Thymus (tissue), 14 donors: ENCODE data around the gene PDLIM5. TPM values are rescaled to one million over a fixed set of nuclear protein-coding genes. Genes with fewer than 3 reads are reported as not detected.
"Not testable (repeated sequence)": the region's sequence is repeated elsewhere in the genome, so short reads cannot be mapped to it uniquely, and the experiment has no call there.

Experiments
- DNase-seq, 9 donors: peaks; one replicate each; pipeline ENCODE4 v3.0.0-alpha.2; 2013; ENCODE audit warnings: low spot score in 9 of 9, low read depth in 6 of 9, missing footprints in 1 of 9
- H3K27ac ChIP-seq, 2 donors: one replicate each; pipeline ENCODE4 v1.5.1; 2013; ENCODE audit warnings: control low read depth in 1 of 2, low read depth in 1 of 2, low read length in 1 of 2, mild to moderate bottlenecking in 1 of 2, moderate library complexity in 1 of 2
- H3K27me3 ChIP-seq, 2 donors: one replicate each; pipeline ENCODE4 v1.5.1; 2013; ENCODE audit warnings: low read length in 1 of 2; ENCODE audit not compliant: control insufficient read depth in 2 of 2, insufficient read depth in 1 of 2
- H3K36me3 ChIP-seq, 2 donors: one replicate each; pipeline ENCODE4 v1.5.1; 2013; ENCODE audit warnings: low read length in 1 of 2, mild to moderate bottlenecking in 1 of 2, moderate library complexity in 1 of 2; ENCODE audit not compliant: control insufficient read depth in 2 of 2, insufficient read depth in 2 of 2
- H3K4me1 ChIP-seq, 2 donors: one replicate each; pipeline ENCODE4 v1.5.1; 2013; ENCODE audit warnings: low read length in 2 of 2; ENCODE audit not compliant: control insufficient read depth in 2 of 2, insufficient read depth in 2 of 2
- H3K4me3 ChIP-seq, 2 donors: one replicate each; pipeline ENCODE4 v1.5.1; 2013; ENCODE audit warnings: low read length in 2 of 2, control low read depth in 1 of 2, mild to moderate bottlenecking in 1 of 2
- H3K9me3 ChIP-seq, 2 donors: one replicate each; pipeline ENCODE4 v1.5.1; 2013; ENCODE audit warnings: low read length in 1 of 2, mild to moderate bottlenecking in 1 of 2; ENCODE audit not compliant: control insufficient read depth in 2 of 2, insufficient read depth in 1 of 2
- WGBS: extraction: QIAGEN DNeasy Blood & Tissue Kit; methylation state at CpG from one replicate; pipeline ENCODE4 v1.1.7; 2013; 5-methylcytosine and 5-hydroxymethylcytosine counted together
- long read RNA-seq, 10 donors: transcript quantifications; one replicate each; lab custom pipeline, GENCODE V29; 2026
- polyA plus RNA-seq: library from polyadenylated mRNA; stranded (reverse); fragments of 200-250 nt; gene quantifications from one replicate; pipeline ENCODE4 v1.2.3, GENCODE V29; 2013
- total RNA-seq: library from RNA; stranded (reverse); fragments of 120-200 nt; gene quantifications from one replicate; pipeline ENCODE4 v1.2.4, GENCODE V29; 2013
- donor health status: healthy.

The PDLIM5 gene
- total RNA-seq (12.4 TPM), polyA plus RNA-seq (25.5 TPM)
- long read RNA-seq, donor 1 = 0 reads
- long read RNA-seq, donor 2 = 0 reads
- long read RNA-seq, donor 3, full-length matches to known transcripts = 3 of 3 reads
- long read RNA-seq, donor 3, partial matches to known transcripts = 0 of 3 reads
- long read RNA-seq, donor 3, other reads (novel, unspliced or antisense) = 0 of 3 reads
- long read RNA-seq, donor 4, partial matches to known transcripts = 0 of 1 reads
- long read RNA-seq, donor 4, other reads (novel, unspliced or antisense) = 0 of 1 reads
- long read RNA-seq, donor 5, full-length matches to known transcripts = 2 of 2 reads
- long read RNA-seq, donor 5, partial matches to known transcripts = 0 of 2 reads
- long read RNA-seq, donor 5, other reads (novel, unspliced or antisense) = 0 of 2 reads
- long read RNA-seq, donor 6, full-length matches to known transcripts = 2 of 2 reads
- long read RNA-seq, donor 6, partial matches to known transcripts = 0 of 2 reads
- long read RNA-seq, donor 6, other reads (novel, unspliced or antisense) = 0 of 2 reads
- long read RNA-seq, donor 7, full-length matches to known transcripts = 4 of 4 reads
- long read RNA-seq, donor 7, partial matches to known transcripts = 0 of 4 reads
- long read RNA-seq, donor 7, other reads (novel, unspliced or antisense) = 0 of 4 reads
- long read RNA-seq, donor 8, full-length matches to known transcripts = 3 of 3 reads
- long read RNA-seq, donor 8, partial matches to known transcripts = 0 of 3 reads
- long read RNA-seq, donor 8, other reads (novel, unspliced or antisense) = 0 of 3 reads
- long read RNA-seq, donor 9, partial matches to known transcripts = 0 of 1 reads
- long read RNA-seq, donor 9, other reads (novel, unspliced or antisense) = 0 of 1 reads
- long read RNA-seq, donor 10 = 0 reads

DNA sequence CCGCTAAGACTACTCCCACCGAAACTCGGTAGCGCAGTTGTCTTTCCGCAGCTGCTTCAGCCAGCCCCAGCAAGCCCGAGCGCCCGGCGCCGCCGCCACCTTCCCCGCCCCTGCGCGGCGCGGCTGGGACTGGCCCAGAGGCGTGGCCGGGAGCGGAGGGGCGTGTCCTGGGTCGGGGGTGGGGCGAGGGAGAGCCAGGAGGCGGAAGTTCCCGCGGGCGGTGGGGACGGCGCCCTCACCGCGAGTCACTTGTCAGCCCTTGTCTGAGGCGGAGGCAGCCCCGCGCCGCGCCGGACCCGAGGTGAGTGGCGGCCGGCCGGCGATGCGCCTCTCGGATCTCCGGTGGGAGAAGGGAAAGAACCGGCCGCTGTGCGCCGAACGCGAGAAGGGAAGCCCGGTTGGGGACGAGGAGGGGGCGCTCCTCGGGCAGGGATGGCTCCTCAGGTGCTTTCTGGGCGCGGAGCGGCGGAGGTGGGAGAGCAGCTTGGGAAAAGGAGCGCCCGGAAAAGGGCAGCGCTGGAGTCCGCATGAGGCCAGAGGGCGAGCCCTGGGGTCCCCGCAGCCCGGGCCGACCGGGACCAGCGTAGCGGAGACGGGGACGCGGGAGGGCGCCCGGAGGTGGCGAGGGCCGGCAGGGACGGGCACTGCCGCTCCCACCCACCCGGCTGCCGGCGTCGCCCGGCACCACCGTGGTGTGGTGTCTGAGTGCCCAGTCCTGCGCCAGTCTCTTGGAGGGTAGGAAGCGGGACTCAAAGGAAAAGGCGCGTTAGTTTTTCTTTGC, at the start of gene PDLIM5:
TSS of gene PDLIM5 (plus strand) at position 248 of the 781 bp plus-strand sequence. CDS start 3,347 bp downstream, outside the sequence.
- under 1% methylated on average over 88 of the region's 88 CpGs for WGBS

GRCh38 chr4:94402439-94402838, 49.3 kb upstream of the PDLIM5 start:
- not testable (repeated sequence) for H3K9me3 ChIP-seq, H3K36me3 ChIP-seq, H3K27ac ChIP-seq, DNase-seq, H3K27me3 ChIP-seq, H3K4me3 ChIP-seq, H3K4me1 ChIP-seq
- 96% methylated on average over 4 of the region's 4 CpGs for WGBS

More for the DNA sequence above, at the start of gene PDLIM5:
- peak; percentile 66 to 95 (median 87) for DNase-seq
- Histone ChIP-seq H3K4me3 (peak within 1 kb of the TSS; percentile 73 to 87), H3K36me3 (no peaks in the 10 kb centered on the region), H3K4me1 (peaks cover 6 to 11% of the 10 kb centered on the region in 2 donors), H3K27me3 (peaks cover 0 to 10% of the 10 kb centered on the region in 2 donors), H3K27ac (peak within 1 kb of the TSS; percentile 68 to 89), H3K9me3 (no peaks in the 10 kb centered on the region)

GRCh38 chr4:94403751-94404150, 48.0 kb upstream of the PDLIM5 start:
- H3K4me1 ChIP-seq = no peaks in the 10 kb centered on the region
- DNase-seq = no peak
- H3K27ac ChIP-seq = no peak overlapping the region
- no peak overlapping the region for H3K4me3 ChIP-seq
- no peaks in the 10 kb centered on the region for H3K9me3 ChIP-seq
- H3K36me3 ChIP-seq = no peaks in the 10 kb centered on the region
- H3K27me3 ChIP-seq = no peaks in the 10 kb centered on the region

DNA sequence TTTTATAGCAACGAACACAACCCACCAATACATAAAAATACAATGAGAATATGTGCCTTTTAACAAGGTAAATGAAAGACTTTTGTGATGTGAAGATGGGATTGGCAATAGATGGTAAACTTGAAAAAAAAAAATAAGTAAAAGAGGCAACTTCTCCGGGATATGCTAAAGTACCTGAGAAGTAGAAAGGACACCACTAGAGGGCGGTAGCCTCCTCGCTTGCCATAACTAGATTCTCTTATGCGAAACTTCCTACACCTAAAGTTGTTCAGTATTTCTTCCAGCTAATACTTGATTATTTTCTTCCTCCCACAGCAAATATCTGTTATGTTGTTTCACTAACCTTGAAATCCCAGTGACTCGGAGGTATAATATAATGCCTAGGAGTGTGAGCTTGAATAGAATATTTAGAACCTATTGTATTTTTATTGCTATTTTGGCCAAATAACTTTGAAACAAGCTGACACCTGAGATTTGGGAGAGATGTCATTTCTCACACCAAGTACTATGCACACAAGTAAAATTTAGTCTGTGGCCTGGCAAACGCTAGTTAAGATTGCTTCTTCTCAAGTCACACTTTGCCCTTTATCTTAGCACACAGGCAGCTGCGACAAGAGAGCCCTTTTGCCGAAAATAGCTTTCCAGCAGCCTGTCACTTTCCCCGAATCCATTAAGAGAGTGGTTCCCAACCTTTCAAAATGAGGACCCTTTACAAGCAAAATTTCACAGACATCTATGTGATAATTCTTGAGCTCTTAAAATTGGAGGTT, 44.9 kb upstream of the PDLIM5 start:
- no peak overlapping the region for H3K27ac ChIP-seq
- no peak overlapping the region for H3K4me3 ChIP-seq
- DNase-seq = peak; percentile 40 to 88 (median 72)
- 37% methylated on average over 10 of the region's 10 CpGs for WGBS
- no peaks in the 10 kb centered on the region for H3K4me1 ChIP-seq
- no peaks in the 10 kb centered on the region for H3K36me3 ChIP-seq
- H3K9me3 ChIP-seq = no peaks in the 10 kb centered on the region
- no peaks in the 10 kb centered on the region for H3K27me3 ChIP-seq

- Histone ChIP-seq H3K4me1 (no peaks in the 10 kb centered on the region), H3K9me3 (no peaks in the 10 kb centered on the region), H3K36me3 (no peaks in the 10 kb centered on the region), H3K4me3 (no peak overlapping the region), H3K27ac (no peak overlapping the region), H3K27me3 (no peaks in the 10 kb centered on the region)
- DNase-seq = no peak
- 95% methylated on average over 2 of the region's 2 CpGs for WGBS
Observed at GRCh38 chr4:94407846-94408245, 43.9 kb upstream of the PDLIM5 start.

DNA sequence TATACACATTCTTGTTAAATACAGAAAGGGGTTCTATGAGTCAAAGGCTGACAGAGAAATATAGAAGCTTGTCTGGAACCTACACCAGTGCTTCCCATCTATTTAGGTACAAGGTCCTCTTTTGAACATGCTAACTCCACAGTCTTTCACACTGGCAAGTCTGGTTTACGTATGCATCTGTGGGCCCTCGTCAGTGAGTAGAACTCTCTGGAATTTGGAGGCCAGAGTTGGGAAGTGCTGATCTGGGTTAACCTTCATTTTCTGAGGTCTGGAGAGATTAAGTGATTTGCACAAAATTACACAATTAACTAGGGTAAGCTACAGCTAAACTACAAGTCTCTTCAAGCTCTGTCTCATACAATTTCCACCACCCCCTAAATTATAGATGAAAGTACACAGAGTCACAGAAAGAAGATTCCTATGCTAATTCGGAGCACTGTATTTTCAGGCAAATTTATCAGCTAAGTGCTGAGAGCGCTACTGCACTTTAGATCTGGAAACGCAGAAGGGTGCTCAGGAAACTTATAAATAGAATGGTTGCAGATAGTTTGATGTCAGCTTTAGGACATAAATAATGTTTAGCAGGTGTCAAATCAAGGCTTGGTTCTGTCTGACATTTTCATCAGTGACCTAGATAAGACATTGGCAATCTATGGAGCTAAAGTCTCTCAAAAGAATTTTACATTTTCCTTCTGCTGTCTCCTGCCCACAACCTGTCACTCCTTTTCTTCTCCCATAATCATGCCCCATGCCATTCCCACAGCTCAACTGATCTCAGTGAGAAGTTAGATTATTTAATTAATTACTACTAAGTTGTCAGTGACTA, 43.0 kb upstream of the PDLIM5 start:
- no peak overlapping the region for H3K4me3 ChIP-seq
- no peaks in the 10 kb centered on the region for H3K36me3 ChIP-seq
- no peaks in the 10 kb centered on the region for H3K9me3 ChIP-seq
- no peak for DNase-seq
- no peaks in the 10 kb centered on the region for H3K27me3 ChIP-seq
- 97% methylated on average over 5 of the region's 5 CpGs for WGBS
- H3K4me1 ChIP-seq = no peaks in the 10 kb centered on the region
- no peak overlapping the region for H3K27ac ChIP-seq

DNA sequence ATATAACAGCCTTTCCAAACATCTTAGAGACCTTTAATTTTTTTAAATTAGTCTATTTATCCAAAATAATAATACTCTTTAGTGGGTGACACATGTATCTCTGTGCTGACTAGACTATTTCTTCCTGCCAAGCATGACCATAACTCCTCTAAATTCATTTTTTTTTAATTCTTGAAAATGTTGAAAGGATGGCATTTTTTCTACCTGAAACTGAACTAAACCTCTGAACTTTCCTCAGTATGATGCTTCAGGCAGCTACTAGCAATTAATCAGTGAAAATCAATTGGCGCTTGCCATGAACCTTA, 42.4 kb upstream of the PDLIM5 start:
- WGBS = 99% methylated on average over 1 of the region's 1 CpG
- DNase-seq = no peak
- H3K27ac ChIP-seq = no peak overlapping the region
- no peaks in the 10 kb centered on the region for H3K36me3 ChIP-seq
- no peaks in the 10 kb centered on the region for H3K9me3 ChIP-seq
- H3K27me3 ChIP-seq = no peaks in the 10 kb centered on the region
- no peaks in the 10 kb centered on the region for H3K4me1 ChIP-seq
- H3K4me3 ChIP-seq = no peak overlapping the region

DNA sequence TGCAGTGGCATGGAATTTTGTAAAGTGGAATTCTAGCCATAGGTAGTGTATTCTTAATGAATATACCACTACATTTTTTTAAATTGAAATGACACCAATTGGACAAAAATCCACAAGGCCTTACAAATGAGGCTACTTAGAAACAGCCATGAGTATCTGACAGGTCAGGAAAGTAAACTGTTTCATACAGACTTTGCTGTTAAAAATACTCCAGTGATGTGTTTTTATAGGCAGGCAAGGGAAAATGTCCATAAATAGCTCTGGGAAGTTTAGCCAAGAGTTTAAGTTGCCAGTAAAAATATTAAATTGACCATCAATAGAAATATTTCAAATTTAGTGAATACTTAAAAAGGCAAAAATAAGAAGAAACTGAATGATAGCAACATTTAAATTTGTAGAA, 41.8 kb upstream of the PDLIM5 start:
- no peak overlapping the region for H3K4me3 ChIP-seq
- H3K27me3 ChIP-seq = no peaks in the 10 kb centered on the region
- no peaks in the 10 kb centered on the region for H3K4me1 ChIP-seq
- H3K27ac ChIP-seq = no peak overlapping the region
- H3K9me3 ChIP-seq = no peaks in the 10 kb centered on the region
- no peaks in the 10 kb centered on the region for H3K36me3 ChIP-seq
- DNase-seq = no peak
